ENCODE results near the gene LDLRAD2. TPM values are rescaled to one million over a fixed set of nuclear protein-coding genes. Genes with fewer than 3 reads are reported as not detected.
"Not testable (repeated sequence)": the region's sequence is repeated elsewhere in the genome, so short reads cannot be mapped to it uniquely, and the experiment has no call there.

The LDLRAD2 gene
- polyA plus RNA-seq, 3 donors from 2014 or later: 0.12 to 0.29 TPM; not detected in 1

DNA sequence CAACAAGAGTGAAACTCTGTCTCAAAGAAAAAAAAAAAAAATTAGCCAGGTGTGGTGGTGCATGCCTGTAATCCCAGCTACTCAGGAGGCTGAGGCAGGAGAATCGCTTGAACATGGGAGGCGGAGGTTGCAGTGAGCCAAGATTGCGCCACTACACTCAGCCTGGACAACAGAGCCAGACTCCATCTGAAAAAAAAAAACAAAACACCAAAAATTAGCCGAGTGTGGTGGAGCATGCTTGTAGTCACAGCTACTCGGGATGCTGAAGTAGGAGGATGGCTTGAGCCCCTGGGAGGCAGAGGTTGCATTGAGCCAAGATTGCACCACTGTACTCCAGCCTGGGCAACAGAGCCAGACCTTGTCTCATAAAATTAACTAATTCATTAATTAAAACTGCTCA is 35.1 kb upstream of the LDLRAD2 start:
- not testable (repeated sequence) for H3K27ac Mint-ChIP-seq; DNase-seq; H3K9me3 Mint-ChIP-seq; H3K27me3 Mint-ChIP-seq (ENCODE audit: low read depth in 3 of 3); H3K36me3 Mint-ChIP-seq; H3K4me3 Mint-ChIP-seq
- peaks cover 56 to 69% of the 10 kb centered on the region in 2 donors for H3K4me1 Mint-ChIP-seq

DNA sequence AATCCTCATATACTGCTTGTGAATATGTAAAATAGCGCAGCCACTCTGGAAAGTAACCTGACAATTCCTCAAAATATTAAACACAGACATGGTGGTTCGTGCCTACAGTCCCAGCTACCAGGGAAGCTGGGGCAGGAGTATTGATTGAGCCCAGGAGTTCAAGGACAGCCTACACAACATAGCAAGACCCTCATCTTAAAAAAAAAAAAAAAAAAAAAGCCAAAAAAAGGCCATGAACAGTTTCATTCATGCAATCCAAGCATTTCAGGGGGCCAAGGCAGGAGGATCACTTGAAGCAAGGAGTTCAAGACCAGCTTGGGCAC is 33.7 kb upstream of the LDLRAD2 start:
- peaks cover 6 to 13% (median 7%) of the 10 kb centered on the region in 3 donors for H3K27me3 Mint-ChIP-seq (ENCODE audit: low read depth in 3 of 3)
- H3K36me3 Mint-ChIP-seq: no peaks in the 10 kb centered on the region
- H3K9me3 Mint-ChIP-seq: no peaks in the 10 kb centered on the region
- DNase-seq: no peak
- peaks cover 52 to 67% of the 10 kb centered on the region in 2 donors for H3K4me1 Mint-ChIP-seq
- H3K4me3 Mint-ChIP-seq: no peak overlapping the region
- H3K27ac Mint-ChIP-seq: peak overlapping the region in 2 of 6 donors; percentile 3 to 77

DNA sequence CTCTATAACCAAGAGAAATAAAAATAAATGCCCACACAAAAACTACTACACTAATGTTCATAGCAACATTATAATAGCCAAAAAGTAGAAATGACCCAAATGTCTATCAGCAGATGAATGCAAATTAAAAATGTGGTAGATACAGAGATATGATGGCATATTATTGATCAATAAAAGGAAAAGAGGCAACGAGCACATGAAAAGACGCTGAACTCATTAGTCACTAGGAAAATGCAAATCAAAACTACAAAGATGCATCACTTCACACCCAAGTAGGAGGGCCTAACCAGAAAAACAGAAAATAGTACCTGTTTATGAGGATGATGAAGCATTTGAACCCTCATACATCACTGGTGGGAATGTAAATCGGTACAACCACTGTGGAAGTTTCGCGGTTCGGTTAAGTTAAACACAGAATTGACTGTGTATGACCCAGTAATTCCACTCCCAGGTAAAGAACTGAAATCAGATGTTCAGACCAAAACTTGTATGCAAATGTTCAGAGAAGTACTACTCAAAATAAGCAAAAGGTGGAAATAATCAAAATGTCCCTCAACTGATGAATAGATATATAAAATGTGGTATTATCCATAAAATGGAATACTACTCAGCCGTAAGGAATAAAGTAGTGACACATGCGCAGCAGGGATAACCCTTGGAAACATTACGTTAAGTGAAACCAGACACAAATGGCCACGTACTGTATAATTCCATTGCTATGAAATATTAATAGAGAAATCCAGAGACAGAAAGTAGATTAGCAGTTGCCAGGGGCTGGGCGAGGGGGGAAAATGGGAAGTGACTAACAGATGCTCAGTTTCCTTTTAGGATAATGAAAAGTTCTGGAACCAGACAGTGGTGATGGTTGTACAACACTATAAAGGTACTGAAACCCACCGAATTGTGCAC is 32.2 kb upstream of the LDLRAD2 start:
- DNase-seq: no peak
- H3K4me1 Mint-ChIP-seq: peaks cover 50 to 65% of the 10 kb centered on the region in 2 donors

DNA sequence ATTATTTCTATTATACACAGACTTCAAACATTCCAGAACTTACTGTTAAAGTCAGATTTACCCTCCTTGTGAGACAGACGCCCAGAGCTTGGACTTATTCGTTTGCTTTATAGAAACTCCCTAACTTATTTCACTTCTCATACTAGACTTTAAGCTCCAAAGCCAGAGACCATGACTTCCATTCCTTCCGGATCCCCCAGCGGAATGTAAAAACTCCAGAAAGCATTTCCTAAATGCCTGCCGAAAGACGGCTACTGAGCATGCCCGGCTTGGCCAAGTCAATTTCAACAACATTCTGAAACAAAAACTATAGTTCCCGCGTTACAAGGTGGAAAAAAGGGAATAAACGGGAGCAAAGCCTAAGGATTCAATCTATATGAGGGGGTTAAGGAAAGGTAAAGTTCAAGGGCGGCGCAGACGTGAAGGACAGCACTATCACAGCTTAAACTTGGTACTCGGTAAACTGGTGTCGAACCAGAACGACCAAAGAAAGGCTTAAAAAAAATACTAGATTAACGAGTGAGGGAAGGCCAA is 30.2 kb upstream of the LDLRAD2 start:
- no peaks in the 10 kb centered on the region for H3K9me3 Mint-ChIP-seq
- DNase-seq: peak in 1 of 3 donors; percentile 9
- H3K27me3 Mint-ChIP-seq (ENCODE audit: low read depth in 3 of 3): peaks cover 11 to 20% (median 14%) of the 10 kb centered on the region in 3 donors
- peak overlapping the region; percentile 82 to 100 (median 97) for H3K27ac Mint-ChIP-seq
- H3K36me3 Mint-ChIP-seq: no peaks in the 10 kb centered on the region
- H3K4me1 Mint-ChIP-seq: peaks cover 37 to 50% of the 10 kb centered on the region in 2 donors
- peak overlapping the region; percentile 94 to 99 (median 99) for H3K4me3 Mint-ChIP-seq

More for the DNA sequence above, 32.2 kb upstream of the LDLRAD2 start:
- Mint-ChIP-seq H3K9me3 (no peaks in the 10 kb centered on the region), H3K36me3 (no peaks in the 10 kb centered on the region), H3K4me3 (peak overlapping the region in 4 of 5 donors; percentile 7 to 67 (median 40)), H3K27me3 (ENCODE audit: low read depth in 3 of 3) (peaks cover 11 to 17% (median 11%) of the 10 kb centered on the region in 3 donors), H3K27ac (peak overlapping the region; percentile 24 to 74 (median 52))

DNA sequence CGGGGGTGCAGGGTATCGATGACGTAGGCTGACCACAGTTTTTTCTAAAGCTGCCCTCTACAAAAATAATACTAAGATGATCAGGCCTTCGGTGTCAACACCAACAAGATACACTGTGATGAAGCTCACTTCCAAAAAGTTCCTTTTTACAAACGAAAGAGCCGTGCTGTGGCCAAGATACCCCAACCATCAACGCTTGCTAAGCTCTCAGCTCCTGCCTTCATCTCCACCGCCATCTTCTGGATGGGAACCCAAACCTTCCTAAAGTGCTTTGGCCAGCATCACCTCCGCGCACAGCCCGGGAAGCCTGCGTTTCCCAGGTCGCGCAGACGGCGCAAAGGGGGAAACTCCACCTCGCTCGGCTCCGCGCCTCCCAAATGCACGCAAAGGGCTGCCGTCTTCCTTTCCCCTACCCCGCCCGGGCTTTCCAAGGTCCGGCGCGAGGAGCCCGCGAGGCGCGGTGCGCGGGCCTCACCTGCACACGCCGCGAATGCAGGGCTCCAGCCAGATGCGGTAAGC is 29.7 kb upstream of the LDLRAD2 start:
- peak; percentile 60 to 69 (median 61) for DNase-seq
- no peaks in the 10 kb centered on the region for H3K9me3 Mint-ChIP-seq
- H3K36me3 Mint-ChIP-seq: no peaks in the 10 kb centered on the region
- peaks cover 34 to 46% of the 10 kb centered on the region in 2 donors for H3K4me1 Mint-ChIP-seq
- H3K27me3 Mint-ChIP-seq (ENCODE audit: low read depth in 3 of 3): peaks cover 11 to 20% (median 16%) of the 10 kb centered on the region in 3 donors
- H3K27ac Mint-ChIP-seq: peak overlapping the region; percentile 82 to 100 (median 97)
- peak overlapping the region; percentile 94 to 99 (median 99) for H3K4me3 Mint-ChIP-seq

DNA sequence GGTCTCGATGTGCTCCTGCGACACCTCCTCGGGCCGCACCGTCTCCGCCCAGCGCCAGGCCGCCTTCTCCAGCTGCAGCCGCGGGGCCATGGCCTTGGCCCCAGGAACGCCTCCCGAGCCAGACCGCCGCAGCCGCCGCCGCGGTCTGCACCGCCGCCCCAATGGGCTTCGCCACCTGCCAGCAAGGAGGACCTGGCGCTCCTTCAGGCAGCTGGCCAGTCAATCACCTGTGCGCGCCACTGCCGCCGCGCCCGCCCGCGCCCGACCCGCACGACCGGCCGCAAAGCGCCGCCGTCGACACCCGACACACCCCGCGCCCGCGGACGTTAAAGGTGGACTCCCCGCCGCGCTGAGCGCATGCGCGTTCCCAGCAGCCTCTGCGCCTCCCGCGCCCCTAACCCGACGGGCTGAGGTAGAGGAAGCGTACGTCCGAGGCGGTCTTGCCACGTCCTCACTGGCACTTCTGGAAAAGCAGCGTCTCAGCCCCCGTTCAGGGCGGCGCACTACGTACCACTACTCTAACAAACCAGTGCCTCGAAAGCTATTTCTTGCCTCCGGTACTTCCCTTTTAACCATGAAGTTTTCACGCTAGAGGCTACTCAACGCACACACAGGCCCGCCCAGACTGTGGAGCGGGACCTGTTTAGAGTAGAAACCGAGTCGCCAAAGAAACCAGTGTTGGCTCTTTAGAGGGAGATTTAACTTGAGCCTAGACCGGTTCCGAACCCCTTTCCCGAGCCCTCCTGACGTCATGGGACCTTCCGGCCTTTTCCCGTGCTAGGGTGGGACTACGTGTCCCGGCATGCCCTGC is 29.0 kb upstream of the LDLRAD2 start, which contains the start of gene USP48:
USP48 (minus strand) TSS at position 282 of the 811 bp plus-strand sequence; CDS start at position 90, 192 bp downstream.
- no peaks in the 10 kb centered on the region for H3K9me3 Mint-ChIP-seq
- DNase-seq: peak; percentile 97 to 98 (median 98)
- peak within 1 kb of the TSS; percentile 94 to 99 (median 99) for H3K4me3 Mint-ChIP-seq
- peak within 1 kb of the TSS; percentile 100 for H3K27ac Mint-ChIP-seq
- H3K4me1 Mint-ChIP-seq: peaks cover 32 to 39% of the 10 kb centered on the region in 2 donors
- no peaks in the 10 kb centered on the region for H3K36me3 Mint-ChIP-seq
- peaks cover 11 to 20% (median 16%) of the 10 kb centered on the region in 3 donors for H3K27me3 Mint-ChIP-seq (ENCODE audit: low read depth in 3 of 3)

DNA sequence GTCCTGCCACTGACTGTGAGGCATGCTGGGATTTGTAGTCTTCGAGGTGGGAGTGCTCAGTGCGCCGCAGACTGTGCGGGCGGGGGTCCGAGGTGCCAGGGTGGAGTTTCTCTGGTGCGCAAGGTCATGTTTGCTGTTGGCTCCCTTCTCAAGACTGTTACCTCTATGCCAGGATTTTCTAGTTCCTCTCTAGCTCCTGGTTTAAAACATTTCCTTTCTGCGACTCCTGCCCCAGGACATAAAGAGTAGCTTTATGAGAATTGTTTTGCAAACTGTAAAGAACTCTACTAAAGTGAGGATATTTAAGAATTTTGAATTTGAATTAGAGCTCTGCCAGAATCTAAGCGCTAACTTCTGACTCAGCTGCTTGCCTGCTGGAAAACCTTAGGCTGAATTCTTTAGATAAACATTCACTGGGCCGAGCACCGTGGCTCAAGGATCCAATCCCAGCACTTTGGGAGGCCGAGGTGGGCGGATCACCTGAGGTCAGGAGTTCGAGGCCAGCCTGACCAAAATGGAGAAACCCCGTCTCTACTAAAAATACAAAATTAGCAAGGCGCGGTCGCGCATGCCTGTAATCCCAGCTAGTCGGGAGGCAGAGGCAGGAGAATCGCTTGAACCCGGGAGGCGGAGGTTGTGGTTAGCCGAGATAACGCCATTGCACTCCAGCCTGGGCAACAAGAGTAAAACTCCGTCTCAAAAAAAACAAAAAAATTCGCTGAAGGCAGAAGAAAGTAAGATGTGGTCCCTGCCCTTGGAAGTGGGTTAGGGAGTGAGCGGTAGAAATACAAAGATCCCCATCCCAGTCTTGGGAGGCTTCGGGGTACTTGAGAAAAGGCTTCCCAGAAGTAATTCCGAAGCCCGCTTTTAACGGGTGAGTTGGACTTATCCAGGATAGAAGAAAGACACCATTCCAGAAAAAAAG is 28.1 kb upstream of the LDLRAD2 start:
- Mint-ChIP-seq H3K9me3 (no peaks in the 10 kb centered on the region), H3K27ac (peak overlapping the region; percentile 100)
- no peak for DNase-seq

DNA sequence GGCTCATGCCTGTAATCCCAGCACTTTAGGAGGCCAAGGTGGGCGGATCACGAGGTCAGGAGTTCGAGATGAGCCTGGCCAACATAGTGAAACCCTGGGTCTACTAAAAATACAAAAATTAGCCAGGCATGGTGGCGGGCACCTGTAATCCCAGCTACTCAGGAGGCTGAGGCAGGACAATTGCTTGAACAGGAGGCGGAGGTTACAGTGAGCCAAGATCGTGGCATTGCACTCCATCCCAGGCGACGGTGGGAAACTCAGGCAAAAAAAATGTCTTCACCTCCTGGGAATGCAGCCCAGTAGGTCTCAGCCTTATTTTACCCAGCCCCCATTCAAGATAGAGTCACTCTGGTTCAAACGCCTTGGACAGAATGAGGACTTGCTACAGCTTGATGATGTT is 26.3 kb upstream of the LDLRAD2 start:
- H3K36me3 Mint-ChIP-seq, H3K9me3 Mint-ChIP-seq, H3K4me3 Mint-ChIP-seq, DNase-seq, H3K27ac Mint-ChIP-seq: not testable (repeated sequence)
- Mint-ChIP-seq H3K4me1 (peaks cover 22 to 27% of the 10 kb centered on the region in 2 donors), H3K27me3 (ENCODE audit: low read depth in 3 of 3) (peaks cover 11 to 22% (median 16%) of the 10 kb centered on the region in 3 donors)

More for the DNA sequence above, 28.1 kb upstream of the LDLRAD2 start:
- Mint-ChIP-seq H3K27me3 (ENCODE audit: low read depth in 3 of 3) (peaks cover 11 to 20% (median 16%) of the 10 kb centered on the region in 3 donors), H3K4me1 (peaks cover 29 to 35% of the 10 kb centered on the region in 2 donors), H3K36me3 (no peaks in the 10 kb centered on the region), H3K4me3 (peak overlapping the region; percentile 94 to 99 (median 99))

DNA sequence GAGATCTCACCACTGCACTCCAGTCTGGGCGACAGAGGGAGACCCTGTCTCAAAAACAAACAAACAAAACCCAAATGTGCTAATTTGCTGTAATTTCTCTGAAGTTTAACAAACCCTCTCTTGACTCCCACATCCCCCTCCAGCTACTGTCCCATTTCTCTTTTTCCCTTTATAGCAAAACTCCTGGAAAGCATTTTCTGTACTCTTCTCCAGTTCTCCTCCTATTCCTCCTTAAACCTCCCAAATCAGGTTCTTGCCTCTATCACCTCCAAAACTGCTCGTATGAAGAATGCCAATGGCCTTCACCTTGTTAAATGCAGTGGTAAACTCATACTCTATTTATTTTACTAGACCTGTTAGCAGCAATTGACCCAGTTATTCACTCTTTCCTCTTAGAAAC is 25.4 kb upstream of the LDLRAD2 start:
- H3K9me3 Mint-ChIP-seq: no peaks in the 10 kb centered on the region
- no peaks in the 10 kb centered on the region for H3K36me3 Mint-ChIP-seq
- peak overlapping the region in 1 of 6 donors; percentile 19 for H3K27ac Mint-ChIP-seq
- no peak overlapping the region for H3K4me3 Mint-ChIP-seq
- DNase-seq: no peak
- peaks cover 11 to 22% (median 16%) of the 10 kb centered on the region in 3 donors for H3K27me3 Mint-ChIP-seq (ENCODE audit: low read depth in 3 of 3)
- H3K4me1 Mint-ChIP-seq: peaks cover 22 to 31% of the 10 kb centered on the region in 2 donors

DNA sequence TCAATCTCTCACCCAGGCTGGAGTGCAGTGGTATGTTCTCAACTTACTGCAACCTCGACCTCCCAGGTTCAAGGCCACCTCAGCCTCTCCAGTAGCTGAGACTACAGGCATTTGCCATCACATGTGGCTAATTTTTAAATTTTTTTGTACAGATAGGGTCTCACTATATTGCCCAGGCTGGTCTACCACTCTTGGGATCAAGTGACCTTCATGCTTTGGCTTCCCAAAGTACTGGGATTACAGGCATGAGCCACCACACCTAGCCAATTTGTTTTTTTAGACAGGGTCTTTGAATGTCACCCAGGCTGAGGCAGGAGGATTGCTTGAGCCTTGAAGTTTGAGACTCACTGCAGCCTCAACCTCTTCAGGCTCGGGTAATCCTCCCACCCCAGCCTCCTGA is 19.0 kb upstream of the LDLRAD2 start:
- Mint-ChIP-seq H3K4me3 (no peak overlapping the region), H3K27me3 (ENCODE audit: low read depth in 3 of 3) (peaks cover 0 to 4% (median 0%) of the 10 kb centered on the region in 3 donors), H3K4me1 (peaks cover 15 to 21% of the 10 kb centered on the region in 2 donors), H3K36me3 (no peaks in the 10 kb centered on the region), H3K9me3 (no peaks in the 10 kb centered on the region), H3K27ac (no peak overlapping the region)
- no peak for DNase-seq

DNA sequence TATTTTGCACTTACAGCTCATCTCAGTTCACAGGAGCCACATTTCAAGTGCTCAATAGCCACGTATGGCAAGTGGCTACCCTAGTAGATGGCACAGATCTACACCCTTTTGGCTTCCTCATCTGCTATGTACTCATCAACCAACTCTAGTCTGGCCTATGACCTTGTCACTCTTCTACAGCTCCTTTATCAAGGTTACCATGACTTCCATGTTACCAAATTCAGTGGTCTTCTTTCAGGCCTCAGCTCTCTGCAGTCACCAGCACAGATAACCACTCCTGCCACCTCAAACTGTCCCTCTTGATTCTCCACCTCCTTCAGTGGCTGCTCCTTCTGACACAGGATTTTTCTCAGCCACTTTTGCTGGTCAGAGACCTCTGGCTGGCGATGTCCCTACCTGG is 17.4 kb upstream of the LDLRAD2 start:
- Mint-ChIP-seq H3K9me3 (no peaks in the 10 kb centered on the region), H3K27me3 (ENCODE audit: low read depth in 3 of 3) (peaks cover 0 to 4% (median 0%) of the 10 kb centered on the region in 3 donors), H3K4me1 (peaks cover 15 to 21% of the 10 kb centered on the region in 2 donors), H3K27ac (no peak overlapping the region), H3K36me3 (no peaks in the 10 kb centered on the region), H3K4me3 (no peak overlapping the region)
- no peak for DNase-seq

DNA sequence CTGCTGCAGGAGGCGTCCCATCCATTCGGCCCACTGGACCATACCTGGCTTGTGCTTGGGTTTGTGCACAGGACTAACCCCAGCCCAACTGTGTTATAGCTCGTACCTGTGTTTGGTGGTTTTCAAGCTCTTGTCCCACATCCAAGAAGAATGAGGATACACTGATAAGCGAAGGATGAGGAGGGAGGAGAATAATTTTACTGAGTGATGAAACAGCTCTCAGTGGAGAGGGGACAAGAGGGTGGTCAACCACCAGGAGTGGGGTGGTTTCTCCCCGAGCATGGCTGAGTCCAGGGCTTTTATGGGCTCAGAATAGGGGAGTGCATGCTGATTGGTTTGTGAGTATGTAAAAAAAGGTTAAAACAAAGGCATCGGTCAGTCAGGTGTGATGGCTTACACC is 17.0 kb upstream of the LDLRAD2 start:
- Mint-ChIP-seq H3K4me3 (no peak overlapping the region), H3K36me3 (no peaks in the 10 kb centered on the region), H3K27me3 (ENCODE audit: low read depth in 3 of 3) (peaks cover 0 to 4% (median 0%) of the 10 kb centered on the region in 3 donors), H3K4me1 (peaks cover 11 to 17% of the 10 kb centered on the region in 2 donors), H3K9me3 (no peaks in the 10 kb centered on the region), H3K27ac (no peak overlapping the region)
- DNase-seq: no peak

Data from immature natural killer cell (primary cell).